ENCODE data around the gene ALDH3B2.

DNA sequence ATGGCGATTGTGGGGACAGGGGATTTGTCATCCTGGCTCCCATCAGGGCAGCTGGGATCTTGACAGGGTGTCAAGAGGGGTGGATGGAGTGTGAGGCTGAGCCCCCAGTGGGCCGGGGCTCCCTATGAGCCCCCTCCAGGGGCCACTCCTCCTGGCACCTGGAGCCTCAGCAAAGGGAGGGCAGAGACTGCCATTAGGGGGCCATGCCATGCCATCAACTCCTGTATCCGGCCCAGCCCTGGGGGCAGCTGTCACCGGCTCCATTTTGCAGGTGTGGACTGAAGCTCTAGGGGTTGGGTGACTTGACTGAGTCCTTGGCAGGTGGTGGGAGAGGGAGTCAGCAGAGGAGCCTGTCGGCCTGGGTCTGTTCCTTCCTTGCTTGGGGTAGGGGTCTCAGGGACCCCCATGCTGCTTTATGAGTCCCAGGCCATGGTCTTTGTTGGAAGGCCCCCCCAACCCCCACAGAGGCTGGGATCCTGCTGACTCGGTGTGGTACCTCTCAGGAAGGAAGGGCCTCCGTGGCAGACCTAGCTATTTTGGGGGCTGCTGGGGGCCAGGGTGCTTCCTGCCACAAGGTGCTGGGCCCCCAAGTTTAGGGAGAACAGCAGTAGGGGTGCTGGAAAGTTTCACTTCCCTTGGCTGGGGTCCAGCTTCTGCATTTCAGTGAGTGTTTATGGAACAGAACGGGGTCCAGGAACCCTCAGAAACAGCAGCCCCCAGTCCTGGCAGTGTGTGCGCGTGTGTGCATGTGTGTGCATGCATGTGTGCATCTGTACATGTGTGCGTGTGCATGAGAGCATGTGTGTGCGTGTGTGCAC, 25.4 kb downstream of the ALDH3B2 start:
- no peak for TF ChIP-seq POLR2A (IDR thresholded peaks at IDR 0.05)
- TF ChIP-seq, protein P1, sequence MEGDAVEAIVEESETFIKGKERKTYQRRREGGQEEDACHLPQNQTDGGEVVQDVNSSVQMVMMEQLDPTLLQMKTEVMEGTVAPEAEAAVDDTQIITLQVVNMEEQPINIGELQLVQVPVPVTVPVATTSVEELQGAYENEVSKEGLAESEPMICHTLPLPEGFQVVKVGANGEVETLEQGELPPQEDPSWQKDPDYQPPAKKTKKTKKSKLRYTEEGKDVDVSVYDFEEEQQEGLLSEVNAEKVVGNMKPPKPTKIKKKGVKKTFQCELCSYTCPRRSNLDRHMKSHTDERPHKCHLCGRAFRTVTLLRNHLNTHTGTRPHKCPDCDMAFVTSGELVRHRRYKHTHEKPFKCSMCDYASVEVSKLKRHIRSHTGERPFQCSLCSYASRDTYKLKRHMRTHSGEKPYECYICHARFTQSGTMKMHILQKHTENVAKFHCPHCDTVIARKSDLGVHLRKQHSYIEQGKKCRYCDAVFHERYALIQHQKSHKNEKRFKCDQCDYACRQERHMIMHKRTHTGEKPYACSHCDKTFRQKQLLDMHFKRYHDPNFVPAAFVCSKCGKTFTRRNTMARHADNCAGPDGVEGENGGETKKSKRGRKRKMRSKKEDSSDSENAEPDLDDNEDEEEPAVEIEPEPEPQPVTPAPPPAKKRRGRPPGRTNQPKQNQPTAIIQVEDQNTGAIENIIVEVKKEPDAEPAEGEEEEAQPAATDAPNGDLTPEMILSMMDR (IDR thresholded peaks at IDR 0.05), result no peak
- TF ChIP-seq POLR2AphosphoS5 (IDR thresholded peaks at IDR 0.05), result no peak
